Measurements from ENCODE around the gene GPR65.

GPR65 gene

GRCh38 chr14:88005050-88005481 is at the start of gene GPR65:
TSS of gene GPR65 (plus strand) at chr14:88005135. CDS start at chr14:88010848, 5,713 bp downstream.
- ChIA-PET CTCF (no interaction called here), POLR2A (ENCODE audit: low non-redundant PET) (no interaction called here)
- no peak for TF ChIP-seq CTCF (conservative IDR thresholded peaks at IDR 0.05; ENCODE audit: low read depth)
- no peak for DNase-seq (ENCODE audit: low spot score)
- no peak within 1 kb of the TSS for H3K27ac ChIP-seq

DNA sequence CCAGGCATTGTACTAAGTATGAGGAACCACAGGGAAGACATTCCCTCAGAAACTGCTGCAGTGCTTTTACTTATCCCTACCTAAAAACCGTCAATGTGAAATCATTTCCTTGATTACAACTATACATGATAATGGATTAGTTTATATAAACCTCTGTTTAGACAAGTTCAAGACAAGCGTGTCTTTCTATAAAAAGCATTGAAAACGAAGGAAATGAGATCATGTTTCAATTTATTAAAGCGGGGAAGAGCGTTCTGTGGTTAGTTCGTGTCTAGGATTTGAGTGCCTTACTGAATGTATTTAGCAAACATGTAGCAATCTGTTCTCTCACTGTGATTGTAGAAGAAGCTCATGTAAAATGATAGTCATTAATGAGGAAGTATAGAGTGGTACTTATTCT is 49.4 kb upstream of the GPR65 start:
- DNase-seq (ENCODE audit: low spot score), result no peak
- H3K27ac ChIP-seq, result no peak overlapping the region
- CTCF ChIA-PET, result no interaction called here

DNA sequence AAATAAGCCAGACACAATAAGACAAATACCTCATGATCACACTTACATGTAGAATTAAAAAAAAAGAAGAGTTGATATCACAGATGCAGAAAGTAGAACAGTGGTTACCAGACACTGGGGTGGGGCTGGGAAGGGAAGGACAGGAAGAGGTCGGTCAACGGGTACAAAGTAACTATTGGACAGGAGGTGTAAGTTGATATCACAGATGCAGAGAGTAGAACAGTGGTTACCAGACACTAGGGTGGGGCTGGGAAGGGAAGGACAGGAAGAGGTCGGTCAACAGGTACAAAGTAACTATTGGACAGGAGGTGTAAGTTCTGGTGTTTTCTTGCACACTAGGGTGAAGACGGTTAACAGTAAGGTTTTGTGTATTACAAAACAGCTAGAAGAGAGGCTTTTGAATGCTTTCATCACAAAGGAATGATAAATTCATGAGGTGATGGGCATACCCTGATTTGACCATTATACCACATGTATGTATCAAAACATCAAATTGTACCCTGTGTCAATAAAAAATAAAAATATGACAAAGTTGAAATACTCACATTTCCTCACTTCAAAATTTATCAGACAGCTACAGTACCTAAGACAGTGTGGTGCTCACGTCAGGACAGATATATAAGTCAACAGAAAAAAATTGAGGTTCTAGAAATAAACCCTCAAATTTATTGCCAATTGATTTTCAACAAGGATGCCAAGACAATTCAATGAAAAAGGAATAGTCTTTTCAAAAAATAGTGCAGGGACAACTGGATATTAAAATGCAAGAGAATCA is 44.7 kb upstream of the GPR65 start:
- POLR2A ChIA-PET (ENCODE audit: low non-redundant PET), result no interaction called here
- CTCF ChIA-PET, result interaction anchor here (0.7 kb wide), 1 partner anchor 883 kb away, joined by 6 read pairs; no protein-coding TSS in a partner anchor
- TF ChIP-seq CTCF (conservative IDR thresholded peaks at IDR 0.05; ENCODE audit: low read depth), result no peak
- no peak for DNase-seq (ENCODE audit: low spot score)
- no peak overlapping the region for H3K27ac ChIP-seq

More for the DNA sequence above, 49.4 kb upstream of the GPR65 start:
- POLR2A ChIA-PET (ENCODE audit: low non-redundant PET), result no interaction called here
- TF ChIP-seq CTCF (conservative IDR thresholded peaks at IDR 0.05; ENCODE audit: low read depth), result no peak

GRCh38 chr14:87961246-87961645 is 43.7 kb upstream of the GPR65 start:
- CTCF ChIA-PET, result no interaction called here
- no peak overlapping the region for H3K27ac ChIP-seq
- TF ChIP-seq CTCF (conservative IDR thresholded peaks at IDR 0.05; ENCODE audit: low read depth), result no peak
- POLR2A ChIA-PET (ENCODE audit: low non-redundant PET), result no interaction called here
- no peak for DNase-seq (ENCODE audit: low spot score)

- ChIA-PET POLR2A (ENCODE audit: low non-redundant PET) (no interaction called here), CTCF (no interaction called here)
- TF ChIP-seq CTCF (conservative IDR thresholded peaks at IDR 0.05; ENCODE audit: low read depth), result no peak
- peak; percentile 6 for DNase-seq (ENCODE audit: low spot score)
- H3K27ac ChIP-seq, result no peak overlapping the region
These were observed 38.1 kb upstream of the GPR65 start for GRCh38 chr14:87966816-87967215.

GRCh38 chr14:87967496-87967895 is 37.4 kb upstream of the GPR65 start:
- DNase-seq (ENCODE audit: low spot score), result no peak
- no peak for TF ChIP-seq CTCF (conservative IDR thresholded peaks at IDR 0.05; ENCODE audit: low read depth)
- POLR2A ChIA-PET (ENCODE audit: low non-redundant PET), result no interaction called here
- H3K27ac ChIP-seq, result no peak overlapping the region
- CTCF ChIA-PET, result no interaction called here
